H1 (cell line): ENCODE measurements around the gene GATAD2B. TPM values are rescaled to one million over a fixed set of nuclear protein-coding genes. Genes with fewer than 3 reads are reported as not detected.

ENCODE experiments used
- ATF3 ChIP-seq: IDR thresholded peaks from 2 replicates; pipeline ENCODE4 v1.6.1; 2011; ENCODE audit warnings: low read depth, mild to moderate bottlenecking, low read length; ENCODE audit not compliant: insufficient read depth
- CEBPB ChIP-seq: IDR thresholded peaks from 2 replicates; pipeline ENCODE4 v1.6.1; 2012; ENCODE audit warnings: low read depth, low read length
- polyA plus RNA-seq, 7 experiments: library from polyadenylated mRNA; depleted of rRNA in 3 of 7; stranded (reverse) in 5 of 7; unstranded in 2 of 7; fragments of >200 nt in 5 of 7; fragments of 200-250 nt in 2 of 7; gene quantifications; 1 replicate in 5 of 7; 2 replicates in 1 of 7; 4 replicates in 1 of 7; pipeline versions ENCODE4 v1.2.1 to v1.2.3, GENCODE V29; 2011 to 2013; ENCODE audit warnings: missing spikeins in 2 of 7, mixed read lengths in 2 of 7
- total RNA-seq: library from RNA; stranded (reverse); fragmentation: NEBNext Ultra II Directional; extraction: Animal tissue kit (Norgen Biotek cat#: 25700); gene quantifications from 2 replicates; pipeline ENCODE4 v1.2.1, GENCODE V29; 2021

The GATAD2B gene
- total and polyA plus RNA-seq, 2 of the 8 experiments (the other 6 are each of a cell fraction or from before 2014, with no cell fraction given): 8.4 to 39.1 TPM

- TF ChIP-seq ATF3 (no peak), CEBPB (no peak)
Measured at GRCh38 chr1:153944827-153945117, 22.0 kb upstream of the GATAD2B start (continued).
